HepG2 (cell line): ENCODE measurements around the gene TGM1. TPM values are rescaled to one million over a fixed set of nuclear protein-coding genes. Genes with fewer than 3 reads are reported as not detected.
A peak's percentile ranks its signal among the peaks of the same experiment; 100 is the strongest.

Source experiments
- CBX1 ChIP-seq: IDR thresholded peaks from one replicate; pipeline ENCODE4 v1.6.1; 2016; ENCODE audit warnings: antibody characterized with exemption, low read depth
- EP300 ChIP-seq, 3 experiments: sonication (generic) in 1 of 3; formaldehyde crosslinking in 1 of 3; IDR thresholded peaks; 2 replicates each; pipeline versions ENCODE4 v1.5.1 to v1.6.1; 2011 to 2020; ENCODE audit warnings: low read depth in 2 of 3, low read length in 2 of 3, borderline replicate concordance in 1 of 3, improper control_type of control experiment in 1 of 3, mild to moderate bottlenecking in 1 of 3, missing genetic modification reagents in 1 of 3, moderate library complexity in 1 of 3
- FOSL1 ChIP-seq: sonication (generic); formaldehyde crosslinking; IDR thresholded peaks from 2 replicates; pipeline ENCODE4 v1.9.0; 2021; ENCODE audit warnings: missing genetic modification reagents, borderline replicate concordance
- IRF2 ChIP-seq: IDR thresholded peaks from 2 replicates; pipeline ENCODE4 v1.6.1; 2018; ENCODE audit warnings: missing genetic modification reagents, missing compliant biosample characterization
- MIER3 ChIP-seq: IDR thresholded peaks from 2 replicates; pipeline ENCODE4 v1.6.1; 2016; ENCODE audit warnings: missing compliant biosample characterization, borderline replicate concordance
- NAIF1 ChIP-seq: sonication (generic); formaldehyde crosslinking; IDR thresholded peaks from 2 replicates; pipeline ENCODE4 v1.5.0; 2020; ENCODE audit warnings: mild to moderate bottlenecking, missing genetic modification reagents, borderline replicate concordance
- NR2F2 ChIP-seq: IDR thresholded peaks from 2 replicates; pipeline ENCODE4 v1.6.1; 2012; ENCODE audit warnings: low read depth, inconsistent platforms, borderline replicate concordance
- NR3C1 ChIP-seq: sonication (generic); formaldehyde crosslinking; IDR thresholded peaks from 2 replicates; pipeline ENCODE4 v1.4.0; 2020; ENCODE audit warnings: missing genetic modification reagents
- POGZ ChIP-seq: sonication (generic); formaldehyde crosslinking; IDR thresholded peaks from 2 replicates; pipeline ENCODE4 v1.4.0; 2020; ENCODE audit warnings: mild to moderate bottlenecking, missing genetic modification reagents
- REL ChIP-seq: sonication (generic); formaldehyde crosslinking; conservative IDR thresholded peaks from 2 replicates; pipeline ENCODE4 v1.8.0; 2022; ENCODE audit warnings: mild to moderate bottlenecking, missing genetic modification reagents, moderate library complexity
- SRSF9 ChIP-seq: fragments of 200-400 bp; formaldehyde crosslinking; IDR thresholded peaks from 2 replicates; pipeline ENCODE4 v1.6.1; 2018; ENCODE audit warnings: borderline replicate concordance, mild to moderate bottlenecking, low read depth, low read length; ENCODE audit not compliant: insufficient read depth, poor library complexity, severe bottlenecking
- TARDBP ChIP-seq: sonication (generic); formaldehyde crosslinking; IDR thresholded peaks from 2 replicates; pipeline ENCODE4 v1.8.0; 2022; ENCODE audit warnings: mild to moderate bottlenecking, missing genetic modification reagents
- TBX3 ChIP-seq: fragments of 450-650 bp; IDR thresholded peaks from 2 replicates; pipeline ENCODE4 v1.6.1; 2017; ENCODE audit warnings: antibody characterized with exemption, mild to moderate bottlenecking, inconsistent platforms, borderline replicate concordance
- YY1 ChIP-seq: IDR thresholded peaks from 2 replicates; pipeline ENCODE4 v1.6.1; 2011; ENCODE audit warnings: low read length, low read depth, moderate library complexity, mild to moderate bottlenecking; ENCODE audit not compliant: insufficient read depth, insufficient replicate concordance
- ZBTB4 ChIP-seq: sonication (generic); formaldehyde crosslinking; IDR thresholded peaks from 2 replicates; pipeline ENCODE4 v1.4.0; 2020; ENCODE audit warnings: missing genetic modification reagents, mild to moderate bottlenecking, borderline replicate concordance
- ZMYM2 ChIP-seq: sonication (generic); formaldehyde crosslinking; IDR thresholded peaks from 2 replicates; pipeline ENCODE4 v1.8.0; 2022; ENCODE audit warnings: mild to moderate bottlenecking, missing genetic modification reagents
- ZNF33B ChIP-seq: sonication (generic); formaldehyde crosslinking; IDR thresholded peaks from 2 replicates; pipeline ENCODE4 v1.5.1; 2020; ENCODE audit warnings: mild to moderate bottlenecking, missing genetic modification reagents
- ZNF446 ChIP-seq: sonication (generic); formaldehyde crosslinking; IDR thresholded peaks from 2 replicates; pipeline ENCODE4 v1.5.0; 2020; ENCODE audit warnings: mild to moderate bottlenecking, missing genetic modification reagents
- ZNF672 ChIP-seq: sonication (generic); formaldehyde crosslinking; IDR thresholded peaks from 2 replicates; pipeline ENCODE4 v1.8.1; 2022; ENCODE audit warnings: missing genetic modification reagents
- ZNF747 ChIP-seq: sonication (generic); formaldehyde crosslinking; IDR thresholded peaks from 2 replicates; pipeline ENCODE4 v1.8.1; 2023; ENCODE audit warnings: missing genetic modification reagents, mild to moderate bottlenecking, borderline replicate concordance
- ZNF772 ChIP-seq: sonication (generic); formaldehyde crosslinking; IDR thresholded peaks from 2 replicates; pipeline ENCODE4 v1.5.0; 2020; ENCODE audit warnings: mild to moderate bottlenecking, missing genetic modification reagents
- ZSCAN29 ChIP-seq: sonication (generic); formaldehyde crosslinking; conservative IDR thresholded peaks from 2 replicates; pipeline ENCODE4 v1.4.0; 2020; ENCODE audit warnings: mild to moderate bottlenecking, missing genetic modification reagents
- polyA plus RNA-seq, 8 experiments: library from polyadenylated mRNA; depleted of rRNA in 3 of 8; stranded (reverse) in 7 of 8; unstranded in 1 of 8; fragments of >200 nt; fragmentation: Illumina TruSeq in 4 of 8; extraction: Trizol in 4 of 8; gene quantifications; 2 replicates each; pipeline versions ENCODE4 v1.2.1 to v1.2.3, GENCODE V29; 2011 to 2016; ENCODE audit warnings: low read depth in 4 of 8, missing spikeins in 1 of 8, mixed read lengths in 1 of 8; ENCODE audit not compliant: insufficient read depth in 1 of 8
- total RNA-seq, 5 experiments: library from RNA; depleted of rRNA; stranded (reverse); fragments of >200 nt; fragmentation: Illumina TruSeq; extraction: Trizol; gene quantifications; 2 replicates each; pipeline ENCODE4 v1.2.3, GENCODE V29; 2016; ENCODE audit warnings: low read depth in 1 of 5
- TF ChIP-seq, protein P1 (sequence below): sonication (generic); formaldehyde crosslinking; IDR thresholded peaks from 2 replicates; pipeline ENCODE4 v1.8.1; 2023; ENCODE audit warnings: missing genetic modification reagents, inconsistent platforms, borderline replicate concordance
- TF ChIP-seq, protein P2 (sequence below): sonication (generic); formaldehyde crosslinking; IDR thresholded peaks from 2 replicates; pipeline ENCODE4 v1.5.0; 2020; ENCODE audit warnings: mild to moderate bottlenecking, missing genetic modification reagents

The TGM1 gene
- total and polyA plus RNA-seq, 2 of the 13 experiments (the other 11 are each of a cell fraction or from before 2014, with no cell fraction given) = 3.2 to 10.6 TPM

DNA sequence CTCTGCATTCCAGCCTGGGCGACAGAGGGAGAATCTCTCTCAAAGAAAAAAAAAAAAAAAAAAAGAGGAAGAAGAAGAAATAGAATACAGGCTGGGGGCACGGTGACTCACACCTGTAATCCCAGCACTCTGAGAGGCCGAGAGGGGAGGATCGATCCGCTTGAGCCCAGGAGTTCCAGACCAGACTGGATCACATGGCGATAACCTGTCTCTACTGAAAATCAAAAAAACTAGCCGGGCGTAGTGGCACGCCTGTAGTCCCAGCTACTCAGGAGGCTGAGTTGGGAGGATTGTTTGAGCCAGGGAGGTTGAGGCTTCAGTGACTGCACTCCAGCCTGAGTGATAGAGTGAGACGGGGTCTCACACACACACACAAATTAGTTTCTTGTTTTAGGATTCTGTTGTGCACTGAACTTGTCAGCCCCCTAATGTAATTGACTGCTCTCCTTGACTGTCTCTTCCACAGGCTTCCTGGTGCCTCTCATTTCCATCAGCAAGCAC is 19.6 kb downstream of the TGM1 start (continued):
- TF ChIP-seq ZMYM2 (CRISPR knock-in tag) (peak; percentile 62; the same call in 1 of the 2 replicates), REL (no peak), NR2F2 (no peak), EP300 (IDR thresholded peaks at IDR 0.05; ENCODE audit: low read depth in 2 of 2, low read length in 2 of 2) (no peak), EP300 (CRISPR knock-in tag; IDR thresholded peaks at IDR 0.05; ENCODE audit: borderline replicate concordance) (no peak), NR3C1 (CRISPR knock-in tag) (no peak), NAIF1 (CRISPR knock-in tag) (no peak), ZNF772 (peak; percentile 51), SRSF9 (no peak), ZSCAN29 (CRISPR knock-in tag) (no peak), TARDBP (no peak), ZNF33B (no peak), CBX1 (no peak), ZNF747 (CRISPR knock-in tag) (no peak), YY1 (no peak), MIER3 (no peak), IRF2 (peak; percentile 20; the same call in 1 of the 2 replicates), ZNF672 (CRISPR knock-in tag) (no peak), FOSL1 (peak; percentile 10; the same call in 1 of the 2 replicates), TBX3 (no peak), ZBTB4 (no peak), ZNF446 (CRISPR knock-in tag) (no peak; the same call in 1 of the 2 replicates), POGZ (CRISPR knock-in tag) (peak; percentile 16; the same call in 1 of the 2 replicates)
- TF ChIP-seq, protein P1, sequence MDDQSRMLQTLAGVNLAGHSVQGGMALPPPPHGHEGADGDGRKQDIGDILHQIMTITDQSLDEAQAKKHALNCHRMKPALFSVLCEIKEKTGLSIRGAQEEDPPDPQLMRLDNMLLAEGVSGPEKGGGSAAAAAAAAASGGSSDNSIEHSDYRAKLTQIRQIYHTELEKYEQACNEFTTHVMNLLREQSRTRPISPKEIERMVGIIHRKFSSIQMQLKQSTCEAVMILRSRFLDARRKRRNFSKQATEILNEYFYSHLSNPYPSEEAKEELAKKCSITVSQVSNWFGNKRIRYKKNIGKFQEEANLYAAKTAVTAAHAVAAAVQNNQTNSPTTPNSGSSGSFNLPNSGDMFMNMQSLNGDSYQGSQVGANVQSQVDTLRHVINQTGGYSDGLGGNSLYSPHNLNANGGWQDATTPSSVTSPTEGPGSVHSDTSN (CRISPR knock-in tag) = no peak
- TF ChIP-seq, protein P2, sequence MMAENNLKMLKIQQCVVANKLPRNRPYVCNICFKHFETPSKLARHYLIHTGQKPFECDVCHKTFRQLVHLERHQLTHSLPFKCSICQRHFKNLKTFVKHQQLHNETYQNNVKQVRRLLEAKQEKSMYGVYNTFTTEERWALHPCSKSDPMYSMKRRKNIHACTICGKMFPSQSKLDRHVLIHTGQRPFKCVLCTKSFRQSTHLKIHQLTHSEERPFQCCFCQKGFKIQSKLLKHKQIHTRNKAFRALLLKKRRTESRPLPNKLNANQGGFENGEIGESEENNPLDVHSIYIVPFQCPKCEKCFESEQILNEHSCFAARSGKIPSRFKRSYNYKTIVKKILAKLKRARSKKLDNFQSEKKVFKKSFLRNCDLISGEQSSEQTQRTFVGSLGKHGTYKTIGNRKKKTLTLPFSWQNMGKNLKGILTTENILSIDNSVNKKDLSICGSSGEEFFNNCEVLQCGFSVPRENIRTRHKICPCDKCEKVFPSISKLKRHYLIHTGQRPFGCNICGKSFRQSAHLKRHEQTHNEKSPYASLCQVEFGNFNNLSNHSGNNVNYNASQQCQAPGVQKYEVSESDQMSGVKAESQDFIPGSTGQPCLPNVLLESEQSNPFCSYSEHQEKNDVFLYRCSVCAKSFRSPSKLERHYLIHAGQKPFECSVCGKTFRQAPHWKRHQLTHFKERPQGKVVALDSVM (CRISPR knock-in tag) = peak; percentile 95
